ENCODE measurements around the gene SLC4A2. TPM values are rescaled to one million over a fixed set of nuclear protein-coding genes. Genes with fewer than 3 reads are reported as not detected.

The SLC4A2 gene
- total RNA-seq, 1 experiment from 2014 or later: 132 TPM

DNA sequence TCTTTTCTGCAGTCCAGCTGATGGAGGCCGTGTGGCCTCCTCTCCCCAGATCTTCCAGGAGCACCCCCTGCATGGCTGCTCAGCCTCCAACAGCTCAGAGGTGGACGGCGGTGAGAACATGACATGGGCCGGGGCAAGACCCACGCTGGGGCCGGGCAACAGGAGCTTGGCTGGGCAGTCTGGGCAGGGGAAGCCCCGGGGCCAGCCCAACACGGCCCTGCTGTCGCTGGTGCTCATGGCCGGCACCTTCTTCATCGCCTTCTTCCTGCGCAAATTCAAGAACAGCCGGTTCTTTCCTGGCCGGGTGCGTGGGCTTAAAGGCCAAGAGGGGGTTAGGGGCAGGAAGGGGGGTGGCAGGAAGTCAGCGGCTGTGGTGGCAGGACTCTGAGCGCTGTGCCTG, 14.6 kb downstream of the SLC4A2 start:
- no peak for DNase-seq
- H3K4me1 ChIP-seq: peaks cover under 1% of the 10 kb centered on the region; the same call in 1 of the 2 replicates
- no peak overlapping the region for H3K27ac ChIP-seq
- no peaks in the 10 kb centered on the region for H3K9me3 ChIP-seq (replicated peaks)
- H3K27me3 ChIP-seq: no peaks in the 10 kb centered on the region
- peaks cover 61% of the 10 kb centered on the region for H3K36me3 ChIP-seq
- no peak overlapping the region for H3K4me3 ChIP-seq

DNA sequence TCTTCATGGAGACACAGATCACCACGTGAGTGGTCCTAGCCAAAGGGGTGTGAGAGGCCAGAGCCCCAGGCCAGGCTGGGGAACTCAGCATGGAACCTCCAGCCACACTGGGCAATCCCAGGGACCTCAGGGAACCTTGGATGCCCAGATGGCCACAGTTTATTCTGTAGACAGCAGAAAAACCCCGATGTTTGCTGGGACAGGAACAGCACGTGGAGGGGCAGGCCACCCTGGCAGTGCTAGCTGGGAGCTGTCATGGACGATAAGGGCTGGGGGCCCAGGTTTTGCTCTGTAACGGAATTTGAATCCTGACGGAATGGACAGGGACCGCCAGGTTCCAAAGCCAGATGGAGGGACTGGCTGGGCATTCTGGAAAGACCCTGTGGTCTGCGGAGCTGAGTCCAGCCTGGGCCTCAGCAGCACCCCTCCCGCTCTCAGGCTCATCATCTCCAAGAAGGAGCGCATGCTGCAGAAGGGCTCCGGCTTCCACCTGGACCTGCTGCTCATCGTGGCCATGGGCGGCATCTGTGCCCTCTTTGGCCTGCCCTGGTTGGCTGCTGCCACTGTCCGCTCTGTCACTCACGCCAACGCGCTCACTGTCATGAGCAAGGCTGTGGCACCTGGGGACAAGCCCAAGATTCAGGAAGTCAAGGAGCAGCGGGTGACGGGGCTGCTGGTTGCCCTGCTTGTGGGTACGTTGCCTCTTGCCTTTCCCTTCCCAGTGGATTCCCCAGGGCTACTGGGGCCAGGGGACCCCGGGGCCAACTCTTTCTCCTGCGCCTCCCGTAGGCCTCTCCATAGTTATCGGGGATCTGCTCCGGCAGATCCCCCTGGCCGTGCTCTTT, 15.7 kb downstream of the SLC4A2 start:
- Histone ChIP-seq H3K9me3 (replicated peaks) (no peaks in the 10 kb centered on the region), H3K4me3 (no peak overlapping the region), H3K27ac (no peak overlapping the region), H3K4me1 (peaks cover 7% of the 10 kb centered on the region; the same call in 1 of the 2 replicates), H3K27me3 (no peaks in the 10 kb centered on the region), H3K36me3 (peaks cover 51% of the 10 kb centered on the region)
- no peak for DNase-seq

DNA sequence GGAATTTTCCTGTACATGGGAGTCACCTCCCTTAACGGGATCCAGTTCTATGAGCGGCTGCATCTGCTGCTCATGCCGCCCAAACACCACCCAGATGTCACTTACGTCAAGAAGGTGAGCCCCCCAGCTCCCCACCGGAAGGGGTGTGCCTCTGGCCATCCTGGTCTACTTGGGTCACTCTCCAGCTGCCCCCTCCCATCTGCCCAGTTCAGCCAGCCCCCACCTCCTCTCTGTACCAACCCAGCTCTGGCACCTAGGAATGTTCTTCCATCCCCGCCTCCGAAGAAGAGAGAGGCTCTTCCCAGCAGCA, 16.2 kb downstream of the SLC4A2 start:
- Histone ChIP-seq H3K4me3 (no peak overlapping the region), H3K4me1 (peaks cover 7% of the 10 kb centered on the region; the same call in 1 of the 2 replicates), H3K27me3 (no peaks in the 10 kb centered on the region), H3K27ac (no peak overlapping the region), H3K9me3 (replicated peaks) (no peaks in the 10 kb centered on the region), H3K36me3 (peaks cover 45% of the 10 kb centered on the region)
- DNase-seq: no peak

DNA sequence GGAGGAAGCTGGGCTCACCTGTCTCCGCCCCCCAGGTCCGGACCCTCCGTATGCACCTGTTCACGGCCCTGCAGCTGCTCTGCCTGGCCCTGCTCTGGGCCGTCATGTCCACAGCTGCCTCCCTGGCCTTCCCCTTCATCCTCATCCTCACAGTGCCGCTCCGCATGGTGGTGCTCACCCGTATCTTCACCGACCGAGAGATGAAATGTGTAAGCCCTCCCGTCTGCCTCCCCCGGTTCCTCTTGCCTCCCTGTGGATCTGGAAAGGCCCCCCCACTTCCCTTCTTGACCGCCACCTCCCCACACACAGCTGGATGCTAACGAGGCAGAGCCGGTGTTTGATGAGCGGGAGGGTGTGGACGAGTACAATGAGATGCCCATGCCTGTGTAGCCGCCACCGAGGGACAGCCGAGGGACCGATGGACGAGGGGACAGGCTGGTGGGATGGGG, 16.6 kb downstream of the SLC4A2 start:
- DNase-seq: no peak
- Histone ChIP-seq H3K36me3 (peaks cover 43% of the 10 kb centered on the region), H3K27ac (no peak overlapping the region), H3K27me3 (no peaks in the 10 kb centered on the region), H3K4me1 (peaks cover 7% of the 10 kb centered on the region; the same call in 1 of the 2 replicates), H3K9me3 (replicated peaks) (no peaks in the 10 kb centered on the region), H3K4me3 (no peak overlapping the region)

DNA sequence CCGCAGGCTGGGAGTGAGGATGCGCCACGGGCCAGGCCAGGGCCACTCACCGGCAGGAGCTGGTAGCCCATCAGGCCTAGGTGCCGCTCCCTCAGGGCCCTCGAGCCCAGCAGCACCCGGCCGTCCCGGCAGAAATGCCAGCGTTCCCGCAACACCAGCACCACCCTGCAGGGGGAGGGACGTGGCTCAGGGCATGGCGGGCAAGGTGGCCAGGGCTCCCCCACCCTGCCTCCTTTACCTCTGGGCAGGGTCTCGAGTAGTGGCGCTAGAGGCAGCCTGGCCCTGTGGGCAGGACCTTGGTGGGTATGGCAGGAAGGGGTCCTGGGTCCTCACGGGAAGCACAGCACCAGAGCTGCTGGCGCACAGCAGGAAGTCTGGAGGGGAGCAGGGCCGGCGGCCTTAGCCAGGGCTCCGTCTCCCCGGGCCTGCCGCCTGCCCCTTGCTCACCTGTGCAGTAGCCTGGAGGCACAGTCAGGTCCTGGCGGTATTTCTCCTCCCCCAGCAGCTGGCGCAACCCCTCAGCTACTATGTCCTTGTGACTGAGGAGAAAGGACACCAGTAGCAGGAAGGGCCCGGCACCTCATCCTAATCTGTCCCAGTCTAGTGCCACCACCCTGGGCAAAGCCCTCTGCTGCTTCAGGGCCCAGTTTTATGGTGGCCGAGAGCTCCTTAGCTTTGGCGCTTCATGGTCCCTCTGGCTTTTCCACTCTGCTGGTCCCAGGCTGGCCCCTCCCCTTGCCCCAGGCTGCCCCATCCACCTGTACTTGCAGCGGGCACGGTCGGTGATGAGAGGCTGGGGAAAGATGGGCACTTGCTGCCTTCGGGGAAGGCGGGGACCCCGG, 17.7 kb downstream of the SLC4A2 start:
- H3K36me3 ChIP-seq: peaks cover 37% of the 10 kb centered on the region
- H3K9me3 ChIP-seq (replicated peaks): no peaks in the 10 kb centered on the region
- H3K27ac ChIP-seq: no peak overlapping the region
- DNase-seq: no peak
- no peaks in the 10 kb centered on the region for H3K27me3 ChIP-seq
- H3K4me1 ChIP-seq: peaks cover 10% of the 10 kb centered on the region; the same call in 1 of the 2 replicates
- no peak overlapping the region for H3K4me3 ChIP-seq

DNA sequence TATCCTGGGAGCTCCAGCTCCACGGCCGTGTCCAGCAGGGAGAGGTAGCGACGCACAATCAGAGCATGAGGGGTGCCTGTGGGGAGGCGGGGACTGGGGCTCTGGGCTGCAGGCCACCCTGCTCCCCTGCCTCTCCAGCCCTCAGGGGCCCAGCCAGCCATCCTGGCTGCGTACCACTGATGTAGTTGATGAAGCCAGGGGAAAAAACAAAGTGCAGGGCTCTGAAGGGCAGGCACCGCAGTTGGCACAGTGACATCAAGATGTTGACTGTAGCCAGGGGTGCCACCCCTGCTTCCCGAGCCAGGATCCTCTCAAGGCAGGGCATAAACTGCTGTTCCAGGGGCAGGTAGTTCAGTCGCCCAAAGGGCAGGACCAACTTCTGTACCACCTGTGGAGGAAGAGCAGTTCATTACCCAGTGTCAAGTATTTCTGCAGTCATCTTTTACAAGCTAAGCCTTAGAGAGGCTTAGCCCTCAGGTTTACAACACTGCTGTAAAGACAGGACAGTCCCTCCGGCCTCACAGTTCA, 18.4 kb downstream of the SLC4A2 start:
- Histone ChIP-seq H3K27me3 (no peaks in the 10 kb centered on the region), H3K9me3 (replicated peaks) (no peaks in the 10 kb centered on the region), H3K27ac (no peak overlapping the region), H3K4me3 (no peak overlapping the region), H3K36me3 (peaks cover 32% of the 10 kb centered on the region), H3K4me1 (peaks cover 14% of the 10 kb centered on the region; the same call in 1 of the 2 replicates)
- no peak for DNase-seq

DNA sequence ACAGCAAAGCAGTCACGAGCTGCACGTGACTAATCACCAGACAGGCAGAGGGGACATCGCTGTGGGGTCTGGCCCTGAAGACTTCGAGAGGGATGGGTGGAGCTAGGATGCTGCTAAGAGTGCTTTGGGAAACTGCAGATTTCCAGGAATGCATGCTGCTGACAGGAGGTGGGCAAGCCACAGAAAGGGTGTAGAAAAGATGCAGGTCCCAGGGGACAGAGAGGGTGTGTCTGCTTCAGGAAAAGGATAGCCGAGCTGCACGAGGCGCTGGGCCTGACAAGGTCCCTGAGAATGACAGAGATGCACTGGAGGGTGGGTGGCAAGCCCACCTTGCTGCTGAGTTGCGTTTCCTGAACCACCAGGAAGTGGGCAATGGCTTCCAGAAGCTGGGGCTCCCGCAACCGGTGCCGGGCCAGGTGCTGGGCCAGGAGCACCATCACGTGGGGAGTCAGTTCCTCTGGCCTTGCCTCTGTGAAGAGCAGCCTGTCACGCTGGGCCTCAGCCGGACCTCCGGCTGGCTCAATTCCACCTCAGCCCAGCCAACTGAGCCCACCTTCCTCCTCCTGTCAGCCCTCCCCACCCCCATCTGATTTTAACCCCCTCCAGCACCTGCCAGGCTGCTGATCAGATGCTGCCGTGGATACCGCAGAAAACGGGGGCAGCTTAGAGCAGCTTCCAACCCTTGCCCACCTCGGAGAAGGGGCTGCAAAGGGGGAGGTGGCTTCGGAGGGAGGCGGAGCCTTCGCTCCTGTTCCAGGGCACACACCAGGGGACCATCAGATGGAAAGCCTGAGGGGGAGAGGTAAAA, 19.0 kb downstream of the SLC4A2 start:
- Histone ChIP-seq H3K36me3 (peaks cover 28% of the 10 kb centered on the region), H3K9me3 (replicated peaks) (no peaks in the 10 kb centered on the region), H3K4me3 (no peak overlapping the region), H3K4me1 (peaks cover 14% of the 10 kb centered on the region; the same call in 1 of the 2 replicates), H3K27ac (no peak overlapping the region), H3K27me3 (no peaks in the 10 kb centered on the region)
- no peak for DNase-seq

DNA sequence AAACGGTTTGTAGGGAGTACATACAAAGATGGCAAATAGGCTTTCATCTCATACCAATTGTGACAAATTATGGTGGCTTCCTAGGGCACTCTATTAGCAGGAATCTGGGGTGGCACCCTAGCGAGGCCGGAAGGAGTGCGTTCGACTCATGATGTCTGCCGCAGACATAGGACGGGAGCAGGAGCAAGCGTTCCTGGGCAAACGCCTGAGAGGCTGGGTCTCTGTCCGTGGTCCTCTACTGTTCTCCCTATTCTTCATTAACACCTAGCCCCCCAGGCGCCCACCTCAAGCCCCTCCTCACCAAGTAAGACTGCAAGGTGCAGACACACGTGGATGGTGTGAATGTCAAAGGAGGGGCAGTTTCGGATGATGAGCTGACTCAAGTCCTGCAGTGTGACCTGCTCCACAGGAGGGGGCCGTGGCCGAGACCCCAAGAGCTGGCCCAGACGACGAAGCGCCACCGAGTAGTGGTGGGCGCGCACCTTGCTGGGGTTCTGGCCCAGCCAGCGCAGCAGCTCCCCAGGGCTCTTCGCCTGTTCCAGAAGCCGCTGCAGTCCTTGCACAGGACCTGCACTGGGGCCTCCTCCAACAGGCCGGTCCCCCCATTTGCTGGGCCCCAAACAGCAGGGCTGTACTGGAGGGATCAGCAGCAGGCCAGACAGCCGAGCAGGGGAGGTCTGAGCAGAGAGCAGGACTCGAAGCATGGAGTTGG, 20.0 kb downstream of the SLC4A2 start:
- DNase-seq: no peak
- peak overlapping the region; percentile 94 for H3K4me3 ChIP-seq
- H3K36me3 ChIP-seq: peaks cover 21% of the 10 kb centered on the region
- H3K27ac ChIP-seq: no peak overlapping the region
- no peaks in the 10 kb centered on the region for H3K27me3 ChIP-seq
- no peaks in the 10 kb centered on the region for H3K9me3 ChIP-seq (replicated peaks)
- H3K4me1 ChIP-seq: peaks cover 18% of the 10 kb centered on the region; the same call in 1 of the 2 replicates

DNA sequence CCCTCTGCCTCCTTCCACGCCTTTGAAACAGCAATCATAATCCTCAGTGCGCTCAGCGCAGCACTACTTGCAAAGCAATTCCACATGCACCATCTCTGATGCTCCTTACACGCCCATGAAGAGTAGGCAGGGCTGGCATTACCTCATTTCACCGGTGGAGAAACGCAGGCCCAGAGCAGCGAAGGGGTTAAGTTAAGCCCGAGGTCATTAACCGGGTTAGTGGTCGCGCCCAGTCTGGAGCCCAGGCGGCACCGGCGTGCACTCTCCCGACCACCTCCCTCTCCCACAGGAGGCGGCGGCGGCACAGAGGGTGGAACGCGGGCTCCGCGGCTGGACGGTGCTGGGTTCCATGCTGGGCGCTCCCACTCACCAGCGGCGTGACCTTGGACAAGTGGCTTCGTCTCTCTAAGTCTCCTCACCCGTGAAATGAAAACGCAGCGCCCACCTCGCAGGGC, 20.7 kb downstream of the SLC4A2 start:
- H3K27ac ChIP-seq: peak overlapping the region; percentile 83
- peak overlapping the region; percentile 94 for H3K4me3 ChIP-seq
- no peak for DNase-seq
- H3K9me3 ChIP-seq (replicated peaks): no peaks in the 10 kb centered on the region
- peaks cover 24% of the 10 kb centered on the region for H3K4me1 ChIP-seq
- H3K36me3 ChIP-seq: peaks cover 16% of the 10 kb centered on the region
- no peaks in the 10 kb centered on the region for H3K27me3 ChIP-seq

DNA sequence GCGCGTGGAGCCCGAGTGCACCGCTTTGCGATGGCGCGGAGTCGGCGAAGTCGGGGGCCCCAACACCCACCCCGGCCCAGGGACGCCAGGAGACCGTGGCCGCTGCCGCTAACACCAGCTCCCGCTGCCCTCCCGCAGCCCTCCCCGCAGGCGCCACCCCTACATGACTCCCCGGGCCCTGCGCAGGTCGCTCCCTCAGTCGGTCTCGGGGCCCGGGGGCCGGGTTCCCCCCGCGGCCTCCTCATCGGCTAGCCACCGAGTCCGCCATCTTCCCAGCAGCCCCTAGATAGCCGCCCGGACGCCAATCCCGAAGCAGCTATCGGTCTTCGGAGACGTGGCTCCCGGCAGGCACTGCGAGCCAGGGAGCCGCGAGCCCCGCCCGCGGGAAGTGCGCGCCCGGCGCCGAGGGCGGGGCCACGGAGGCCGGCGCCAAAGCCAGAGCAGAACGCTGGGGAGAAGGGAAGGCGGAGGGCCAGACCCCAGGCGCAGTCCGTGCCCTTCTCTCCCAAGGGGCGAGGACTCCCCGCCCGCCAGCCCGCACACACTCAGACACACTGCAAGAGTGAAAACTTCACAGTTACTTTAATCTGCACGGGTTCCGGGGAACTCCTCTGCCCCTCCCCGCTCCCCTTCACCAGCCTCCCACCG, 21.3 kb downstream of the SLC4A2 start, which contains the start of gene FASTK:
Gene FASTK (minus strand): TSS at position 288 of the 648 bp plus-strand sequence. CDS start 43 bp downstream, at position 245.
- Histone ChIP-seq H3K4me3 (peak within 1 kb of the TSS; percentile 94), H3K4me1 (peaks cover 27% of the 10 kb centered on the region), H3K27me3 (no peaks in the 10 kb centered on the region), H3K9me3 (replicated peaks) (no peaks in the 10 kb centered on the region), H3K27ac (peak within 1 kb of the TSS; percentile 83), H3K36me3 (peaks cover 10% of the 10 kb centered on the region)
- peak; percentile 93 to 94 for DNase-seq

DNA sequence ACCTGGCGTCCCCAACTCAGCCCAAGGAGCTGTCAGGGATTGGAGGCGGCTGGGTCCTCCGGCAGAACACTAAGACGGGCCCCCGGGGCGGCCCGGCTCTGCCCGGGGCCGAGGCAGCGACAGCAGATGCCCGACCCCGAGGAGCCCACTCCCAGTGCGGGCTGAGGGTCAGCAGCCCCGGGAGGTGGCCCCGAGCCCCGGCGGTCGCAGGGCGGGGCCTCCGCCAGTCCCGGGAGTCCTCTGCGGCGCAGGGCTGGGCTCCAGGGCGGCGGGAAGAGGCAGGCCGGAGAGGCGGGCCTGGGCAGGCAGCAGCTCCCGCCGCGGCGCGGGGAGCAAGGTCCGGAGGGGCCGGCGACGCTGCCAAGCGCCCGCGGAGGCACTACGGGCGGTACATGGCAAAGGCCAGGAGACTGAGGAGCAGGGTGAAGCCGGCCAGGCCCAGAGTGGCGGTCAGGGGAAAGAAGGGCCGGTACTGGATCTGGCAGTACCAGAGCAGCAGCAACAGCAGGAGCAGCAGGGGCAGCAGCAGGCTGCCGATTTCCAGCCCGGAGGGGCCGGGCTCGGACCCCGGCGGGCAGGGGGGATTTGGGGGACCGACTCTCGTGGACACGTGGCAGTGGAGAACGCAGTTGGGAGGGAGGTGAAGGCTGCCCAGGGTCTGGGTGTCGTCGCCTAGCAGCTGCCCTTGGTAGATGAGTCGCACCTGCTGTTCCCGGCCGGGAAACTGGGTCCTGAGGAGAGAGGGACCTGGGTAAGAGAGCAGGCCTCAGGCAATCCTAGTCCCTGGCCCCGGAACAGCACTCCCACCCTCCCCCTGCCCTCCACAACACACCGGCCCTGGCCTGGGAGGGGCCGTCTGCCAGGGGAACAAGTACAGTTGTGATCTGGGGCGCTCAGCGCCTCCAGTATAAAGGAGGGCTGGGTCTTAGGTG, 22.0 kb downstream of the SLC4A2 start:
- Histone ChIP-seq H3K4me3 (peak overlapping the region; percentile 94), H3K9me3 (replicated peaks) (no peaks in the 10 kb centered on the region), H3K4me1 (peaks cover 27% of the 10 kb centered on the region), H3K27ac (peak overlapping the region; percentile 83), H3K36me3 (peaks cover 6% of the 10 kb centered on the region), H3K27me3 (no peaks in the 10 kb centered on the region)
- DNase-seq: peak; percentile 73 to 76

Data from SJCRH30 (cell line).